Gastrocnemius medialis (tissue), 4 donors: ENCODE measurements around the gene S1PR3. TPM values are rescaled to one million over a fixed set of nuclear protein-coding genes. Genes with fewer than 3 reads are reported as not detected.

Source experiments
- ATAC-seq, 2 donors: fragments of 150-250 bp; one replicate each; pipeline ENCODE4 v1.9.1; 2016
- DNase-seq, 2 donors: peaks; one replicate each; pipeline ENCODE4 v3.0.0-alpha.2; 2019
- H3K27ac ChIP-seq, 4 donors: fragments of 200-600 bp; sonication (generic); 1 replicate in 1 of 4; 2 replicates in 3 of 4; pipeline ENCODE4 v1.5.1; 2016 to 2018; ENCODE audit warnings: mild to moderate bottlenecking in 2 of 4, moderate library complexity in 1 of 4
- H3K27me3 ChIP-seq, 3 donors: fragments of 200-600 bp; sonication (generic) in 2 of 3; 1 replicate in 1 of 3; 2 replicates in 2 of 3; pipeline versions ENCODE4 v1.5.1 to v1.6.0; 2016 to 2019; ENCODE audit warnings: mild to moderate bottlenecking in 1 of 3, moderate library complexity in 1 of 3
- H3K36me3 ChIP-seq, 2 donors: fragments of 200-600 bp; sonication (generic) in 1 of 2; one replicate each; pipeline ENCODE4 v1.5.1; 2017 to 2018
- H3K4me1 ChIP-seq, 2 donors: fragments of 200-600 bp; sonication (generic) in 1 of 2; one replicate each; pipeline ENCODE4 v1.5.1; 2016 to 2017; ENCODE audit warnings: mild to moderate bottlenecking in 2 of 2
- H3K4me3 ChIP-seq, 4 donors: fragments of 200-600 bp; sonication (generic) in 3 of 4; 1 replicate in 1 of 4; 2 replicates in 3 of 4; pipeline ENCODE4 v1.5.1; 2016 to 2019; ENCODE audit warnings: mild to moderate bottlenecking in 2 of 4
- H3K9me3 ChIP-seq, 3 donors: fragments of 200-600 bp; sonication (generic) in 2 of 3; 1 replicate in 1 of 3; 2 replicates in 2 of 3; pipeline ENCODE4 v1.5.1; 2016 to 2019
- POLR2A ChIP-seq, 2 donors: fragments of 450-650 bp; IDR thresholded peaks; one replicate each; pipeline ENCODE4 v1.6.1; 2017; ENCODE audit warnings: antibody characterized with exemption in 2 of 2, mild to moderate bottlenecking in 2 of 2, moderate library complexity in 2 of 2
- in situ Hi-C, 4 donors: fragments of 200-750 bp; cut with MboI; loops; one replicate each; pipeline versions ENCODE4 v1.15.0 to v1.8.0; 2017; ENCODE audit warnings: low sequenced_read_pairs in 4 of 4
- intact Hi-C: fragments of 100-400 bp; cut with DNase I; formaldehyde crosslinking; loops from one replicate; pipeline ENCODE4 v1.15.1; 2023; ENCODE audit warnings: low total_unique reads
- total RNA-seq, 4 donors: library from RNA; depleted of rRNA; stranded (reverse); fragments of >200 nt; gene quantifications; one replicate each; pipeline versions ENCODE4 v1.1.0 to v1.2.3, GENCODE V29; 2016
- TF ChIP-seq, protein P1 (sequence below), 5 experiments: fragments of 450-650 bp in 3 of 5; fragments of 200-600 bp in 2 of 5; sonication (generic) in 2 of 5; IDR thresholded peaks in 4 of 5; conservative IDR thresholded peaks in 1 of 5; 1 replicate in 4 of 5; 2 replicates in 1 of 5; pipeline ENCODE4 v1.5.1; 2016 to 2019; ENCODE audit warnings: antibody characterized with exemption in 5 of 5, mild to moderate bottlenecking in 3 of 5, moderate library complexity in 3 of 5

Gene S1PR3
- total RNA-seq, 4 donors from 2014 or later: 3.3 to 13.4 (median 5.7) TPM

DNA sequence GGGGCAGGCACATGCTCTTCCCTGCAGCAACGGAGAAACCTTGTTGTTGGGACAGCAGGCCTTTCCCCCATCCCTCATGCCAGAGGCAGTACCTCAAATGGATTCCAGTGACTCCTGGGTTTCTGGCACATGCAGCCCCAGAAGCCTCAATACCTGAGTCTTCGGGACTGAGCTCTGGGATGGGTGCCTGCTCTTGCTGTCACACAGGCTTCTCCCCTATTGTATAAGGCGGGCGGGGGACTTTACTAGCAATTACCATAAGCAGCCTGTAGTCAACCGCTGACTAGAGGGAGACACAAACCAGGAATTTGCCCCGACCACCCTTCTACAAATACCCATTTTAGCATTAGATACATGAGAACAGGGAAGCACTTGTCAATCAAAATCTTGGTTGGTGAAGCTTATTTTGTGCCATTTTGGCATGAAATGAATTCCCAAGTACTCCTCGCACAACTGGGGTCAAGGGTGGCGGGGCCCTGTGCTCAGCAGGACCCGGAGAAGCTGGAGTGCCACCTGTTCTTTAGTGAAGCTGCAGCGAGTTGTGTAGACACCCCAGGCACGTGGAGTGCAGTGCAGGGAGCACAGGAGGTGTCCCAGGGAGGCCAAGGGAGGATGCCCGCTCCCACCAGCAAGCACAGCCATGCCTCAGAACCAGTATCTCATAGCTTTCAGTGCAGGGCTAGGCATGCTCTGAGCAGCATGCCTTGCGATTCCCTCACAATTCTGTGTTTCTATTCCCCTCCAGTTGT lies 21.2 kb downstream of the S1PR3 start:
- intact Hi-C loops (no loop called here), in situ Hi-C loops (no loop called here)
- TF ChIP-seq, protein P1, sequence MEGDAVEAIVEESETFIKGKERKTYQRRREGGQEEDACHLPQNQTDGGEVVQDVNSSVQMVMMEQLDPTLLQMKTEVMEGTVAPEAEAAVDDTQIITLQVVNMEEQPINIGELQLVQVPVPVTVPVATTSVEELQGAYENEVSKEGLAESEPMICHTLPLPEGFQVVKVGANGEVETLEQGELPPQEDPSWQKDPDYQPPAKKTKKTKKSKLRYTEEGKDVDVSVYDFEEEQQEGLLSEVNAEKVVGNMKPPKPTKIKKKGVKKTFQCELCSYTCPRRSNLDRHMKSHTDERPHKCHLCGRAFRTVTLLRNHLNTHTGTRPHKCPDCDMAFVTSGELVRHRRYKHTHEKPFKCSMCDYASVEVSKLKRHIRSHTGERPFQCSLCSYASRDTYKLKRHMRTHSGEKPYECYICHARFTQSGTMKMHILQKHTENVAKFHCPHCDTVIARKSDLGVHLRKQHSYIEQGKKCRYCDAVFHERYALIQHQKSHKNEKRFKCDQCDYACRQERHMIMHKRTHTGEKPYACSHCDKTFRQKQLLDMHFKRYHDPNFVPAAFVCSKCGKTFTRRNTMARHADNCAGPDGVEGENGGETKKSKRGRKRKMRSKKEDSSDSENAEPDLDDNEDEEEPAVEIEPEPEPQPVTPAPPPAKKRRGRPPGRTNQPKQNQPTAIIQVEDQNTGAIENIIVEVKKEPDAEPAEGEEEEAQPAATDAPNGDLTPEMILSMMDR (IDR thresholded peaks at IDR 0.05 in 4 of 5, conservative IDR thresholded peaks at IDR 0.05 in 1 of 5): no peak
- no peak for TF ChIP-seq POLR2A (IDR thresholded peaks at IDR 0.05)
- ATAC-seq (no peak), DNase-seq (no peak)
- Histone ChIP-seq H3K27me3 (no peaks in the 10 kb centered on the region), H3K4me1 (no peaks in the 10 kb centered on the region), H3K9me3 (no peaks in the 10 kb centered on the region), H3K36me3 (no peaks in the 10 kb centered on the region), H3K4me3 (no peak overlapping the region), H3K27ac (no peak overlapping the region)

DNA sequence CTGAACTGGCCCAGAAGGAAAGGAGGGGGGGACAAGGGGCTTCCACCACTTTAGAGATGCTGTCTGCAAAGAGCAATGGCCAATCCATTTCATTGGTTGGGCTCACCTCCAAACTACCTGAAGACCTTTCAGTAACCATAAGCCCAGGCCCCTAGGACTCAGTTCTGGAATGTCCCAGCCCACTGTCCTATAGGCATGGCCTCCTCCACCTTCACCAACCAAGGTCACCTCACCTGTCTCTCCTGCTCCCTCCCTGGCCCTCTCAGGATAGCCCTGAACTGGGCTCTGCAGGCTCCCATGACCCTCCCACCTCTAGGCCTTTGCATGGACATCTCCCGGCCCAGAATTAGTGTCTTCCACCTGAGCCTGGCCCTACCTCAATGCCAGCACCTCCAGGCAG lies 22.4 kb downstream of the S1PR3 start:
- DNase-seq (no peak), ATAC-seq (no peak)
- H3K4me1 ChIP-seq: no peaks in the 10 kb centered on the region
- no peak overlapping the region for H3K4me3 ChIP-seq
- no peak overlapping the region for H3K27ac ChIP-seq
- in situ Hi-C loops: no loop called here
- H3K9me3 ChIP-seq: no peaks in the 10 kb centered on the region
- no peaks in the 10 kb centered on the region for H3K27me3 ChIP-seq
- no peak for TF ChIP-seq POLR2A (IDR thresholded peaks at IDR 0.05)
- TF ChIP-seq, protein P1 (IDR thresholded peaks at IDR 0.05 in 4 of 5, conservative IDR thresholded peaks at IDR 0.05 in 1 of 5): no peak
- H3K36me3 ChIP-seq: no peaks in the 10 kb centered on the region
- intact Hi-C loops: no loop called here

DNA sequence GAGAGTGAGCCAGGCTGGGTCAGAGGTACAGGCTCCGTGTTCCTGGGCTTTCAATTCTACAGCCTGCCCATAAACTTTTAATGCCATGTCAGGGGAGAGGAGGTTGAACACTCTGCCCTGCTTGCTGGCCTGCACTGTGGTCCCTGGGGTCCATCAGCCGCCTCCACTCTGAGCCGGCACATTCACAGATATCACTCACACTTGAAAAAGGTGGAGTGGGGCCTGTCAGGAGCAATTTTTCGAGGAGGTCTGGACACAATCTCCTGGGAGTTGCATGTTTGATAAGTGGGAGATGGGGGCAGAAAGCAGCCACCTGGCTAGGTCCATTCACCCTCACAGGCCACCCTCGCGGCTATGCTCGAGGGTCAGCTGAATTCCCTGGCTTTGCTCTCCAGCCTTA lies 22.9 kb downstream of the S1PR3 start:
- no peak for TF ChIP-seq POLR2A (IDR thresholded peaks at IDR 0.05)
- TF ChIP-seq, protein P1 (IDR thresholded peaks at IDR 0.05 in 4 of 5, conservative IDR thresholded peaks at IDR 0.05 in 1 of 5): no peak
- Histone ChIP-seq H3K36me3 (no peaks in the 10 kb centered on the region), H3K4me3 (no peak overlapping the region), H3K27me3 (no peaks in the 10 kb centered on the region), H3K4me1 (no peaks in the 10 kb centered on the region), H3K9me3 (no peaks in the 10 kb centered on the region), H3K27ac (no peak overlapping the region)
- intact Hi-C loops (no loop called here), in situ Hi-C loops (no loop called here)
- DNase-seq (no peak), ATAC-seq (no peak)

DNA sequence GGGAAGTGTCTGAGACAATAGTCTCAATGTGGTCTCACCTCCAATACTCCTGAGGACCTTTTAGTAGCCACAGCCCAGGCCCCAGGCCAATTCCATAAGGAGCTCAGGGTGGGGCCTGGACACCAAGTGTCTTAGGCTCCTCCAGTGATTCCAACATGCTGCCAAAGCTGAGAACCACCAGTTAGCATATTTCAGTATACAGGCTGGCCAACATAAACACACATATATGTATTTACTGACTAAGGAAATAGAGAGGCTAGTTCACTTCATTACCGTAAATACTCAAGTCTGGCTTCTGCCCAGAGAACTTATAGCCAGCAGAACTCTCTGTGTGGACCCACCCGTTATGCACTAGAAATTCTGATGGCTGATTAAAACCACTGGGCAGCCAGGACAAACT lies 24.1 kb downstream of the S1PR3 start:
- H3K36me3 ChIP-seq: no peaks in the 10 kb centered on the region
- H3K9me3 ChIP-seq: no peaks in the 10 kb centered on the region
- DNase-seq: no peak
- TF ChIP-seq, protein P1 (IDR thresholded peaks at IDR 0.05 in 4 of 5, conservative IDR thresholded peaks at IDR 0.05 in 1 of 5): no peak
- TF ChIP-seq POLR2A (IDR thresholded peaks at IDR 0.05): no peak
- no peaks in the 10 kb centered on the region for H3K4me1 ChIP-seq
- no peaks in the 10 kb centered on the region for H3K27me3 ChIP-seq
- ATAC-seq: no peak
- intact Hi-C loops (no loop called here), in situ Hi-C loops (no loop called here)
- H3K27ac ChIP-seq: no peak overlapping the region
- no peak overlapping the region for H3K4me3 ChIP-seq

DNA sequence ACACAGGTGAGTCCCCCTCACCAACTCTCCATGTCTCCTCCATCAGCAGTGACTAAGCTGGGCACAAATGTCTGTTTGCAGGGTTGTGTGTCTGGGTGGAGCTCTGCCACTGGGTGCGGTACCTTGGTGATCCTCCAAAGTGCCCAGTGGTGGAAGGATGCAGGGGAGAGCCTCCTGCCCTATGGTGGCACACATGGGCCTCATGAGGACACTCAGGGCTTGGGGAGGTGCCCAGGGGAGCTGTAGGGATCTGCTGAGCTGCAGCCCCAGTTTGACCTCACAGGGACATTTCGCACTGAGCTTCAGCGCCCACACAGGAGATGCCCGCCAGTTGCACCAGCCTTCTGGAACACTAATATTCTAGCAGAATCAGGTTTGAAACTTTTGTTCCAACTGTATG lies 29.5 kb downstream of the S1PR3 start:
- Histone ChIP-seq H3K36me3 (no peaks in the 10 kb centered on the region), H3K27me3 (no peaks in the 10 kb centered on the region), H3K4me3 (no peak overlapping the region), H3K27ac (no peak overlapping the region), H3K9me3 (no peaks in the 10 kb centered on the region), H3K4me1 (no peaks in the 10 kb centered on the region)
- DNase-seq: no peak
- no peak for ATAC-seq
- TF ChIP-seq, protein P1 (IDR thresholded peaks at IDR 0.05 in 4 of 5, conservative IDR thresholded peaks at IDR 0.05 in 1 of 5): no peak
- no peak for TF ChIP-seq POLR2A (IDR thresholded peaks at IDR 0.05)
- in situ Hi-C loops: no loop called here
- intact Hi-C loops: no loop called here
